BE2C (cell line): ENCODE measurements around the gene VMO1.
A peak's percentile ranks its signal among the peaks of the same experiment; 100 is the strongest.

Source experiments
- DNase-seq: peaks from one replicate; pipeline ENCODE4 v3.0.0-alpha.2; 2020
- H3K27me3 ChIP-seq: fragments of 250-450 bp; sonication (Bioruptor Pico); 2 replicates; pipeline ENCODE4 v1.5.1; 2020; ENCODE audit warnings: mild to moderate bottlenecking
- H3K36me3 ChIP-seq: fragments of 250-450 bp; sonication (Bioruptor Pico); 2 replicates; pipeline ENCODE4 v1.5.1; 2020; ENCODE audit warnings: mild to moderate bottlenecking
- H3K4me1 ChIP-seq: fragments of 250-450 bp; sonication (Bioruptor Pico); 2 replicates; pipeline ENCODE4 v1.5.1; 2020
- H3K4me3 ChIP-seq: 2 replicates; pipeline ENCODE4 v1.5.1; 2011; ENCODE audit warnings: low read depth, low read length
- H3K9me3 ChIP-seq: fragments of 250-450 bp; sonication (Bioruptor Pico); 2 replicates; pipeline ENCODE4 v1.5.1; 2020
- CTCF ChIP-seq: IDR thresholded peaks from 2 replicates; pipeline ENCODE4 v1.5.1; 2012; ENCODE audit warnings: mild to moderate bottlenecking, low read depth, low read length

The VMO1 gene

GRCh38 chr17:4823373-4824089 is 37.4 kb upstream of the VMO1 start:
- Histone ChIP-seq H3K4me3 (no peak overlapping the region), H3K36me3 (no peaks in the 10 kb centered on the region), H3K9me3 (no peaks in the 10 kb centered on the region), H3K27me3 (no peaks in the 10 kb centered on the region), H3K4me1 (no peaks in the 10 kb centered on the region)
- no peak for DNase-seq
- no peak for TF ChIP-seq CTCF

DNA sequence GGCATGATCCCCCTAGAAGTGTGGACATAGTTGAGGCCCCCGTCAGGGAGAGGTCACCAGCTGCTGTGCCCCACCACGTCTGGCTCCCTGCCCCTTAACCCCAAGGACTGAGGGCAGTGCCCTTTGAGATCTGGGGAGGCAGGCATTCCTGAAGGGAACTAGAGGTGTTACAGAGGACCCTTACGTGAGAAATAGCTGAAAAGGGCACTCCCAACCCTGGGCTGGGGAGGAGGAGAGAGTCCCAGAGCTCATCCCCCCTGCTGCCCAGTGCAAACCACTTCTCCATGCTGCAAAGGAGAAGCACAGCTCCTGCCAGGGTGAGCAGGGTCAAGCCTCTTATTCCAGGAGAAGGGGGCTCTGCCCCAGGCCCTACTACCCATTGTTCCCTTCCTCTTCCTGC is 36.7 kb upstream of the VMO1 start:
- DNase-seq, result no peak
- no peaks in the 10 kb centered on the region for H3K36me3 ChIP-seq
- no peaks in the 10 kb centered on the region for H3K27me3 ChIP-seq
- H3K4me3 ChIP-seq, result no peak overlapping the region
- TF ChIP-seq CTCF, result no peak
- H3K4me1 ChIP-seq, result no peaks in the 10 kb centered on the region
- no peaks in the 10 kb centered on the region for H3K9me3 ChIP-seq

GRCh38 chr17:4818276-4818675 is 32.1 kb upstream of the VMO1 start:
- H3K4me3 ChIP-seq, result no peak overlapping the region
- no peaks in the 10 kb centered on the region for H3K4me1 ChIP-seq
- no peaks in the 10 kb centered on the region for H3K36me3 ChIP-seq
- DNase-seq, result no peak
- no peaks in the 10 kb centered on the region for H3K27me3 ChIP-seq
- no peak for TF ChIP-seq CTCF
- no peaks in the 10 kb centered on the region for H3K9me3 ChIP-seq

GRCh38 chr17:4816826-4817225 is 30.7 kb upstream of the VMO1 start:
- no peak for TF ChIP-seq CTCF
- Histone ChIP-seq H3K4me1 (no peaks in the 10 kb centered on the region), H3K4me3 (no peak overlapping the region), H3K9me3 (no peaks in the 10 kb centered on the region), H3K27me3 (no peaks in the 10 kb centered on the region), H3K36me3 (no peaks in the 10 kb centered on the region)
- no peak for DNase-seq

DNA sequence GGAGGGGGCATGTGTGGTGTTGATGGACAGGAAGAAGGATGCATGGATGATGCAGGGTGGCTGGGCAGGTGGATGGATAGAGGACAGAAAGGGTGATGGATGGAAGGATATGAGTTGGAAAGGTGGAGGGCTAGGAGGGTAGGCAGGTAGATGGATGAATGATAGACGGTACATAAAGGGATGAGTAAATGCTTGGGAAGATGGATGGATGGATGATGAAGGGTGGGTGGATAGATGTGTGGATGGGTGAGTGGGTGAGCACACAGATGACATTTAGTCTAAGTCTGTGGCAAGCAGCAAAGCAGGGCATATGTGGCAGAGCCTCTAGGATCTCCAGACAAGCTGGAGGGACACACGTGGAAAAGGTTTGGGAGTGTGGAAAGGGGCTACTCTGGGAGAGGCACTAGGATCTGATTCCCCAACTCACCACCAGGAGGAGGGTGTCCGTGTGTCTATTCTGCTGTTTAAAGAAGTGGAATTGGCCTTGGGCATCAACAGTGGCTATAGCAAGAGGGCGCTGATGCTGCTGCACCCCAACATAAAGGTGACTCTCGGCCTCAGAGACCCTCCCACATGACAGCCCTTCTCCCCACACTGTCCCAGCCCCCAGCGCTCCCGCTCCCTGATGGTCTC is 29.0 kb upstream of the VMO1 start:
- Histone ChIP-seq H3K4me3 (no peak overlapping the region), H3K27me3 (no peaks in the 10 kb centered on the region)

More for the DNA sequence above, 29.0 kb upstream of the VMO1 start:
- no peak for DNase-seq
- Histone ChIP-seq H3K4me1 (no peaks in the 10 kb centered on the region), H3K9me3 (no peaks in the 10 kb centered on the region), H3K36me3 (no peaks in the 10 kb centered on the region)
- 0 out of 2 replicates have a peak, but pooled peaks have one; percentile 19 for TF ChIP-seq CTCF
